PC-3 (cell line): ENCODE measurements around the gene COX15. TPM values are rescaled to one million over a fixed set of nuclear protein-coding genes. Genes with fewer than 3 reads are reported as not detected.

Experiments used
- ATAC-seq: fragments of 200-7000 bp; cut with Tn5 transposase; 2 replicates; pipeline ENCODE4 v1.9.1; 2020; ENCODE audit warnings: mild to moderate bottlenecking, moderate library complexity
- BruUV-seq: library from RNA; stranded (reverse); fragments of 400-500 nt; replicated peaks from 2 replicates; lab custom pipeline; 2021; lab: Mats Ljungman, UMichigan
- CTCF ChIA-PET: fragments of 300-600 bp; sonication (Branson Sonifier 250); formaldehyde crosslinking; loops from one replicate; lab custom pipeline; 2022; ENCODE audit warnings: antibody characterized with exemption; lab: Charles Lee
- POLR2A ChIA-PET: fragments of 300-600 bp; sonication (Branson Sonifier 250); formaldehyde crosslinking; loops from one replicate; lab custom pipeline; 2022; ENCODE audit warnings: antibody characterized with exemption; ENCODE audit not compliant: unreplicated experiment; lab: Charles Lee
- DNase-seq: peaks from one replicate; pipeline ENCODE4 v3.0.0-alpha.2; 2015
- H2AFZ ChIP-seq: fragments of 300-600 bp; sonication (generic); 2 replicates; pipeline ENCODE4 v1.6.0; 2016; ENCODE audit warnings: antibody characterized with exemption, low read length
- H3F3A ChIP-seq: fragments of 300-600 bp; sonication (generic); one replicate; pipeline ENCODE4 v1.6.0; 2017; ENCODE audit warnings: antibody characterized with exemption, low read length, control low read depth, mild to moderate bottlenecking; ENCODE audit not compliant: unreplicated experiment
- H3K27ac ChIP-seq: fragments of 300-600 bp; sonication (generic); 2 replicates; pipeline ENCODE4 v1.5.1; 2016; ENCODE audit warnings: mild to moderate bottlenecking, low read length
- H3K27me3 ChIP-seq: fragments of 300-600 bp; sonication (generic); 2 replicates; pipeline ENCODE4 v1.6.1; 2016; ENCODE audit warnings: low read length, mixed read lengths
- H3K36me3 ChIP-seq: fragments of 300-600 bp; sonication (generic); 2 replicates; pipeline ENCODE4 v1.6.1; 2016; ENCODE audit warnings: low read depth, mixed run types, low read length, mixed read lengths
- H3K4me1 ChIP-seq: fragments of 300-600 bp; sonication (generic); 2 replicates; pipeline ENCODE4 v1.5.1; 2016; ENCODE audit warnings: low read length; ENCODE audit not compliant: insufficient read depth
- H3K4me2 ChIP-seq: fragments of 300-600 bp; sonication (generic); 2 replicates; pipeline ENCODE4 v1.6.0; 2016; ENCODE audit warnings: low read length
- H3K4me3 ChIP-seq: fragments of 300-600 bp; sonication (generic); 2 replicates; pipeline ENCODE4 v1.5.1; 2016; ENCODE audit warnings: mild to moderate bottlenecking, low read length, mixed read lengths
- H3K79me2 ChIP-seq: fragments of 300-600 bp; sonication (generic); 2 replicates; pipeline ENCODE4 v1.6.1; 2017; ENCODE audit warnings: low read length, mixed read lengths
- H3K9ac ChIP-seq: fragments of 300-600 bp; sonication (generic); 2 replicates; pipeline ENCODE4 v1.6.0; 2016; ENCODE audit warnings: mild to moderate bottlenecking, low read length
- H3K9me2 ChIP-seq: fragments of 300-600 bp; sonication (generic); replicated peaks from 2 replicates; pipeline ENCODE4 v1.6.1; 2016; ENCODE audit warnings: mixed run types, low read length, mixed read lengths
- H3K9me3 ChIP-seq: fragments of 300-600 bp; sonication (generic); 2 replicates; pipeline ENCODE4 v1.6.1; 2016; ENCODE audit warnings: low read length, mixed read lengths
- H4K20me1 ChIP-seq: fragments of 300-600 bp; sonication (generic); 2 replicates; pipeline ENCODE4 v1.6.1; 2016; ENCODE audit warnings: low read length, mixed read lengths
- CTCF ChIP-seq: fragments of 300-600 bp; sonication (generic); conservative IDR thresholded peaks from 2 replicates; pipeline ENCODE4 v1.5.1; 2017; ENCODE audit warnings: antibody characterized with exemption, low read depth, mild to moderate bottlenecking, low read length
- EZH2 ChIP-seq: fragments of 300-600 bp; sonication (generic); IDR thresholded peaks from one replicate; pipeline ENCODE4 v1.6.1; 2017; ENCODE audit warnings: antibody characterized with exemption, mild to moderate bottlenecking, low read length; ENCODE audit not compliant: unreplicated experiment
- EZH2phosphoT487 ChIP-seq: fragments of 300-600 bp; sonication (generic); IDR thresholded peaks from 2 replicates; pipeline ENCODE4 v1.6.1; 2018; ENCODE audit warnings: mild to moderate bottlenecking, antibody characterized with exemption, low read length, borderline replicate concordance
- intact Hi-C: fragments of 100-400 bp; cut with micrococcal nuclease; formaldehyde crosslinking; loops from 2 replicates; pipeline ENCODE4 v1.9.0; 2023
- total RNA-seq: library from RNA; depleted of rRNA; stranded (reverse); fragments of >200 nt; gene quantifications from 2 replicates; pipeline ENCODE4 v1.2.3, GENCODE V29; 2014

COX15 gene
- total RNA-seq, 1 experiment from 2014 or later: 16.6 TPM

GRCh38 chr10:99760321-99760720 lies 28.4 kb upstream of the COX15 start:
- H3K27me3 ChIP-seq: no peaks in the 10 kb centered on the region

GRCh38 chr10:99758211-99758891 lies 26.4 kb upstream of the COX15 start:
- no peak for DNase-seq
- Histone ChIP-seq H3F3A (no peaks in the 10 kb centered on the region), H2AFZ (no peak overlapping the region), H3K4me2 (no peak overlapping the region), H3K27ac (no peak overlapping the region), H4K20me1 (no peaks in the 10 kb centered on the region), H3K9me2 (no peaks in the 10 kb centered on the region), H3K9me3 (no peaks in the 10 kb centered on the region), H3K79me2 (no peaks in the 10 kb centered on the region), H3K27me3 (no peaks in the 10 kb centered on the region), H3K9ac (no peak overlapping the region), H3K4me3 (no peak overlapping the region), H3K36me3 (peaks cover 17% of the 10 kb centered on the region; the same call in 1 of the 2 replicates), H3K4me1 (no peaks in the 10 kb centered on the region)
- no peak for TF ChIP-seq EZH2
- TF ChIP-seq EZH2phosphoT487: no peak
- no peak for TF ChIP-seq CTCF
- BruUV-seq: no TSS peak
- ATAC-seq: no peak
- intact Hi-C loops: no loop called here
- POLR2A ChIA-PET: no interaction called here
- CTCF ChIA-PET: no interaction called here

More at GRCh38 chr10:99760321-99760720, 28.4 kb upstream of the COX15 start:
- Histone ChIP-seq H3K4me2 (no peak overlapping the region), H2AFZ (no peak overlapping the region), H3K79me2 (no peaks in the 10 kb centered on the region), H4K20me1 (no peaks in the 10 kb centered on the region), H3K27ac (no peak overlapping the region), H3K4me1 (no peaks in the 10 kb centered on the region), H3K36me3 (peaks cover 17% of the 10 kb centered on the region; the same call in 1 of the 2 replicates), H3F3A (no peaks in the 10 kb centered on the region), H3K4me3 (no peak overlapping the region), H3K9ac (no peak overlapping the region), H3K9me3 (no peaks in the 10 kb centered on the region), H3K9me2 (no peaks in the 10 kb centered on the region)
- DNase-seq (no peak), ATAC-seq (no peak)
- POLR2A ChIA-PET: no interaction called here
- CTCF ChIA-PET: interaction anchor here (0.5 kb wide), 1 partner anchor 79 kb away, joined by 3 read pairs; no protein-coding TSS in a partner anchor
- no peak for TF ChIP-seq CTCF
- TF ChIP-seq EZH2: no peak
- TF ChIP-seq EZH2phosphoT487: no peak
- intact Hi-C loops: no loop called here
- no TSS peak for BruUV-seq

GRCh38 chr10:99756159-99756558 lies 24.2 kb upstream of the COX15 start:
- ChIA-PET POLR2A (no interaction called here), CTCF (no interaction called here)
- DNase-seq: no peak
- H4K20me1 ChIP-seq: no peaks in the 10 kb centered on the region
- H2AFZ ChIP-seq: no peak overlapping the region
- H3K27ac ChIP-seq: no peak overlapping the region
- no peaks in the 10 kb centered on the region for H3K79me2 ChIP-seq
- H3K9me3 ChIP-seq: no peaks in the 10 kb centered on the region
- H3K9ac ChIP-seq: no peak overlapping the region
- peaks cover 17% of the 10 kb centered on the region; the same call in 1 of the 2 replicates for H3K36me3 ChIP-seq
- no peaks in the 10 kb centered on the region for H3K9me2 ChIP-seq
- H3K4me3 ChIP-seq: no peak overlapping the region
- no peaks in the 10 kb centered on the region for H3K4me1 ChIP-seq
- no peak for ATAC-seq
- H3K4me2 ChIP-seq: no peak overlapping the region
- no peaks in the 10 kb centered on the region for H3F3A ChIP-seq
- BruUV-seq: no TSS peak
- H3K27me3 ChIP-seq: no peaks in the 10 kb centered on the region
- intact Hi-C loops: no loop called here
- TF ChIP-seq EZH2phosphoT487 (no peak), EZH2 (no peak), CTCF (no peak)
